H1 (cell line): Measurements from ENCODE around the gene TOP1. TPM values are rescaled to one million over a fixed set of nuclear protein-coding genes. Genes with fewer than 3 reads are reported as not detected.

Experiments used
- CTCF ChIA-PET: fragments of 300-600 bp; sonication (Branson Sonifier 250); formaldehyde crosslinking; loops from one replicate; lab custom pipeline; 2021; ENCODE audit not compliant: partially characterized antibody; lab: Charles Lee
- POLR2A ChIA-PET: fragments of 300-600 bp; sonication (Branson Sonifier 250); formaldehyde crosslinking; loops from one replicate; lab custom pipeline; 2021; ENCODE audit warnings: inconsistent platforms; ENCODE audit not compliant: partially characterized antibody; lab: Charles Lee
- DNase-seq, 2 experiments: peaks; one replicate each; pipeline versions ENCODE4 v3.0.0 to v3.0.0-alpha.2; 2010 to 2022; ENCODE audit warnings: low spot score in 2 of 2, low read depth in 1 of 2, mixed read lengths in 1 of 2
- FAIRE-seq: peaks from 2 replicates; lab custom pipeline; 2011; peaks lifted over from hg19 to GRCh38; lab: Jason Lieb, UNC
- H2AFZ ChIP-seq: 2 replicates; pipeline ENCODE4 v1.8.1; 2012; ENCODE audit warnings: low read length, inconsistent platforms
- H2AK5ac ChIP-seq: 2 replicates; pipeline ENCODE4 v1.6.1; 2013; ENCODE audit warnings: low read depth, low read length
- H2BK120ac ChIP-seq: replicated peaks from 2 replicates; pipeline ENCODE3; 2013; ENCODE audit warnings: low read depth, low read length, inconsistent platforms
- H2BK12ac ChIP-seq: 2 replicates; pipeline ENCODE4 v1.6.1; 2013; ENCODE audit warnings: low read depth, low read length
- H2BK15ac ChIP-seq: 2 replicates; pipeline ENCODE4 v1.6.1; 2013; ENCODE audit warnings: low read length
- H2BK20ac ChIP-seq: 2 replicates; pipeline ENCODE4 v1.6.1; 2013; ENCODE audit warnings: low read length
- H2BK5ac ChIP-seq: 2 replicates; pipeline ENCODE4 v1.6.1; 2013; ENCODE audit warnings: low read depth, low read length
- H3K14ac ChIP-seq: 2 replicates; pipeline ENCODE4 v1.6.1; 2013; ENCODE audit warnings: inconsistent platforms; ENCODE audit not compliant: insufficient read length
- H3K18ac ChIP-seq: 2 replicates; pipeline ENCODE4 v1.6.1; 2013; ENCODE audit warnings: low read length; ENCODE audit errors: extremely low read depth
- H3K23ac ChIP-seq: 2 replicates; pipeline ENCODE4 v1.6.1; 2013; ENCODE audit warnings: inconsistent platforms; ENCODE audit not compliant: insufficient read length
- H3K23me2 ChIP-seq: 2 replicates; pipeline ENCODE4 v1.6.1; 2013; ENCODE audit warnings: low read depth, low read length
- H3K27ac ChIP-seq: 2 replicates; pipeline ENCODE4 v1.6.1; 2011; ENCODE audit warnings: low read depth, low read length, inconsistent platforms
- H3K27me3 ChIP-seq, 4 experiments: replicated peaks in 1 of 4; 1 replicate in 1 of 4; 2 replicates in 3 of 4; pipeline versions ENCODE4 v1.6.1 to v1.8.1; 2011 to 2013; ENCODE audit warnings: low read length in 3 of 4, mild to moderate bottlenecking in 3 of 4, inconsistent platforms in 2 of 4, mixed read lengths in 2 of 4, moderate library complexity in 1 of 4; ENCODE audit not compliant: control insufficient read depth in 3 of 4, insufficient read depth in 3 of 4; ENCODE audit errors: extremely low read depth in 1 of 4
- H3K36me3 ChIP-seq, 4 experiments: 2 replicates each; pipeline versions ENCODE4 v1.6.1 to v1.8.1; 2011 to 2013; ENCODE audit warnings: mild to moderate bottlenecking in 4 of 4, low read length in 3 of 4, moderate library complexity in 2 of 4, control low read depth in 1 of 4, inconsistent platforms in 1 of 4; ENCODE audit not compliant: insufficient read depth in 4 of 4, control insufficient read depth in 2 of 4
- H3K4ac ChIP-seq: replicated peaks from 2 replicates; pipeline ENCODE3; 2013; ENCODE audit warnings: low read length, low read depth, mixed read lengths, inconsistent platforms; ENCODE audit not compliant: insufficient read length
- H3K4me1 ChIP-seq, 4 experiments: replicated peaks in 1 of 4; 1 replicate in 1 of 4; 2 replicates in 3 of 4; pipeline versions ENCODE4 v1.6.1 to v1.8.1; 2011 to 2013; ENCODE audit warnings: low read length in 3 of 4, inconsistent platforms in 2 of 4, mixed read lengths in 1 of 4; ENCODE audit not compliant: insufficient read depth in 4 of 4, control insufficient read depth in 3 of 4
- H3K4me2 ChIP-seq, 2 experiments: 2 replicates each; pipeline versions ENCODE4 v1.6.1 to v1.8.1; 2011 to 2013; ENCODE audit warnings: low read depth in 2 of 2, low read length in 2 of 2, control low read depth in 1 of 2, inconsistent platforms in 1 of 2, mild to moderate bottlenecking in 1 of 2; ENCODE audit not compliant: insufficient read depth in 1 of 2
- H3K4me3 ChIP-seq, 4 experiments: fragments of 200-600, 300-600 bp in 1 of 4; sonication (generic), shearing (Covaris generic), sonication (Bioruptor Twin) in 1 of 4; 2 replicates each; pipeline versions ENCODE4 v1.5.1 to v1.8.1; 2011 to 2016; ENCODE audit warnings: low read length in 4 of 4, low read depth in 3 of 4, control low read depth in 2 of 4, inconsistent platforms in 2 of 4, mild to moderate bottlenecking in 2 of 4, mixed read lengths in 1 of 4, moderate library complexity in 1 of 4; ENCODE audit not compliant: insufficient read depth in 2 of 4; ENCODE audit errors: extremely low read depth in 1 of 4
- H3K56ac ChIP-seq: replicated peaks from 2 replicates; pipeline ENCODE3; 2013; ENCODE audit warnings: low read depth, mild to moderate bottlenecking, mixed read lengths, low read length, inconsistent platforms; ENCODE audit not compliant: insufficient read length
- H3K79me1 ChIP-seq: 2 replicates; pipeline ENCODE4 v1.6.1; 2013; ENCODE audit warnings: low read depth, low read length, control low read depth
- H3K79me2 ChIP-seq, 2 experiments: 2 replicates each; pipeline versions ENCODE4 v1.6.1 to v1.8.1; 2012 to 2013; ENCODE audit warnings: low read length in 2 of 2, mild to moderate bottlenecking in 2 of 2, inconsistent platforms in 1 of 2; ENCODE audit not compliant: insufficient read depth in 2 of 2, control insufficient read depth in 1 of 2
- H3K9ac ChIP-seq, 4 experiments: replicated peaks in 1 of 4; 1 replicate in 1 of 4; 2 replicates in 3 of 4; pipeline versions ENCODE4 v1.6.1 to v1.8.1; 2011 to 2013; ENCODE audit warnings: low read depth in 3 of 4, low read length in 3 of 4, control low read depth in 2 of 4, mild to moderate bottlenecking in 2 of 4, moderate library complexity in 2 of 4, inconsistent platforms in 1 of 4; ENCODE audit errors: extremely low read depth in 1 of 4
- H3K9me3 ChIP-seq, 2 experiments: 2 replicates each; pipeline versions ENCODE4 v1.6.1 to v1.8.1; 2012 to 2013; ENCODE audit warnings: mild to moderate bottlenecking in 2 of 2, moderate library complexity in 2 of 2, control low read depth in 1 of 2, inconsistent platforms in 1 of 2, low read depth in 1 of 2, low read length in 1 of 2, mixed read lengths in 1 of 2; ENCODE audit not compliant: insufficient read depth in 2 of 2
- H4K20me1 ChIP-seq, 2 experiments: replicated peaks in 1 of 2; 2 replicates each; pipeline versions ENCODE3 to v1.8.1; 2011 to 2013; ENCODE audit warnings: inconsistent platforms in 2 of 2, low read length in 2 of 2, mild to moderate bottlenecking in 1 of 2; ENCODE audit not compliant: insufficient read depth in 2 of 2, control insufficient read depth in 1 of 2
- H4K5ac ChIP-seq: 2 replicates; pipeline ENCODE4 v1.6.1; 2013; ENCODE audit warnings: low read length, low read depth, mixed read lengths, inconsistent platforms; ENCODE audit not compliant: insufficient read length
- H4K8ac ChIP-seq: 2 replicates; pipeline ENCODE4 v1.8.0; 2013; ENCODE audit warnings: mild to moderate bottlenecking, moderate library complexity, low read length, inconsistent platforms; ENCODE audit not compliant: insufficient read depth; ENCODE audit errors: extremely low read depth
- H4K91ac ChIP-seq: replicated peaks from 2 replicates; pipeline ENCODE3; 2013; ENCODE audit warnings: low read length, mixed read lengths, inconsistent platforms; ENCODE audit not compliant: insufficient read length
- PHF8 ChIP-seq: fragments of 200-600 bp; sonication (generic); conservative IDR thresholded peaks from 2 replicates; pipeline ENCODE4 v1.7.1; 2012; ENCODE audit warnings: low read depth, mild to moderate bottlenecking, inconsistent platforms, low read length, moderate library complexity
- SP1 ChIP-seq: IDR thresholded peaks from 2 replicates; pipeline ENCODE4 v1.6.1; 2011; ENCODE audit warnings: low read depth, low read length
- ZNF274 ChIP-seq: IDR thresholded peaks from 2 replicates; pipeline ENCODE4 v1.7.0; 2012; ENCODE audit warnings: low read length, borderline replicate concordance; ENCODE audit errors: extremely low read depth
- WGBS, 2 experiments: shearing (Covaris generic) in 1 of 2; methylation state at CpG; one replicate each; pipeline versions ENCODE4 v1.1.6 to v1.1.7; 2013 to 2015; ENCODE audit warnings: low lambda C conversion rate in 2 of 2, mixed read lengths in 2 of 2, inconsistent platforms in 1 of 2, low coverage in 1 of 2, missing lambda C conversion rate in 1 of 2; ENCODE audit not compliant: insufficient replicate concordance in 2 of 2, insufficient coverage in 1 of 2, insufficient read length in 1 of 2; ENCODE audit errors: extremely low coverage in 1 of 2, missing lambda C conversion rate in 1 of 2; 5-methylcytosine and 5-hydroxymethylcytosine counted together
- polyA plus RNA-seq, 7 experiments: library from polyadenylated mRNA; depleted of rRNA in 3 of 7; stranded (reverse) in 5 of 7; unstranded in 2 of 7; fragments of >200 nt in 5 of 7; fragments of 200-250 nt in 2 of 7; gene quantifications; 1 replicate in 5 of 7; 2 replicates in 1 of 7; 4 replicates in 1 of 7; pipeline versions ENCODE4 v1.2.1 to v1.2.3, GENCODE V29; 2011 to 2013; ENCODE audit warnings: missing spikeins in 2 of 7, mixed read lengths in 2 of 7
- total RNA-seq: library from RNA; stranded (reverse); fragmentation: NEBNext Ultra II Directional; extraction: Animal tissue kit (Norgen Biotek cat#: 25700); gene quantifications from 2 replicates; pipeline ENCODE4 v1.2.1, GENCODE V29; 2021

Gene TOP1
- total and polyA plus RNA-seq, 2 of the 8 experiments (the other 6 are each of a cell fraction or from before 2014, with no cell fraction given): 7.4 to 108 TPM

- CTCF ChIA-PET: interaction anchor here (0.7 to 7.1 kb wide), 4 partner anchors 11 to 1215 kb away, joined by 3 to 38 read pairs (median 4); no protein-coding TSS in a partner anchor
These were observed 23.9 kb upstream of the TOP1 start for GRCh38 chr20:41004531-41005360.

More at GRCh38 chr20:41004531-41005360, 23.9 kb upstream of the TOP1 start:
- Histone ChIP-seq H3K18ac (no peak overlapping the region), H3K36me3 (no peaks in the 10 kb centered on the region), H3K23me2 (no peaks in the 10 kb centered on the region), H3K79me1 (no peaks in the 10 kb centered on the region), H3K23ac (no peak overlapping the region), H3K27me3 (no peaks in the 10 kb centered on the region), H4K20me1 (no peaks in the 10 kb centered on the region), H3K79me2 (no peaks in the 10 kb centered on the region), H2BK5ac (no peak overlapping the region), H4K91ac (no peak overlapping the region), H3K9me3 (no peaks in the 10 kb centered on the region), H3K4ac (no peak overlapping the region), H3K4me3 (no peak overlapping the region), H3K14ac (no peak overlapping the region), H3K27ac (no peak overlapping the region), H3K4me2 (no peak overlapping the region), H4K8ac (no peak overlapping the region), H2BK20ac (0 out of 2 replicates have a peak overlapping the region, but pooled peaks have one; percentile 25), H2BK15ac (no peak overlapping the region), H3K9ac (no peak overlapping the region), H2BK120ac (no peak overlapping the region), H2AFZ (no peak overlapping the region), H3K56ac (no peak overlapping the region), H3K4me1 (peaks cover 0 to 14% (median 3%) of the 10 kb centered on the region in 4 experiments; a peak in 3 of 7 replicates), H4K5ac (no peak overlapping the region), H2AK5ac (no peak overlapping the region), H2BK12ac (no peak overlapping the region)
- POLR2A ChIA-PET: interaction anchor here (1.6 kb wide), 1 partner anchor 23 kb away, joined by 7 read pairs; the partner anchor contains the start of gene TOP1
- no peak for TF ChIP-seq ZNF274
- TF ChIP-seq PHF8: no peak
- TF ChIP-seq SP1: no peak
- WGBS, 2 experiments: 78% methylated on average over 8 of the region's 8 CpGs; no CpG with 5 or more reads in 1 of the 2 experiments
- no peak for DNase-seq
- no peak for FAIRE-seq
